IMR-90 (cell line): ENCODE measurements around the gene TJP1. TPM values are rescaled to one million over a fixed set of nuclear protein-coding genes. Genes with fewer than 3 reads are reported as not detected.

Experiments
- ATAC-seq: fragments of 200-7000 bp; cut with Tn5 transposase; 2 replicates; pipeline ENCODE4 v1.9.1; 2020; ENCODE audit warnings: low read depth, mild to moderate bottlenecking, moderate library complexity
- BruUV-seq: library from RNA; stranded (reverse); fragments of 400-500 nt; replicated peaks from 2 replicates; lab custom pipeline; 2021; lab: Mats Ljungman, UMichigan
- CTCF ChIA-PET: fragments of 300-600 bp; formaldehyde crosslinking; extraction: SDS; loops from one replicate; lab custom pipeline; 2021; ENCODE audit warnings: antibody characterized with exemption; lab: Yijun Ruan, JAX
- POLR2A ChIA-PET: fragments of 300-600 bp; sonication (Branson Sonifier 250); formaldehyde crosslinking; loops from one replicate; lab custom pipeline; 2022; ENCODE audit warnings: antibody characterized with exemption; ENCODE audit not compliant: unreplicated experiment; lab: Charles Lee
- DNase-seq: peaks from one replicate; pipeline ENCODE4 v3.0.0; 2013
- H2AFZ ChIP-seq: replicated peaks from 2 replicates; pipeline ENCODE3; 2013; ENCODE audit warnings: low read length, mild to moderate bottlenecking; ENCODE audit not compliant: poor library complexity
- H2AK5ac ChIP-seq: 2 replicates; pipeline ENCODE4 v1.6.1; 2013; ENCODE audit warnings: low read depth, low read length, inconsistent platforms
- H2AK9ac ChIP-seq: replicated peaks from 2 replicates; pipeline ENCODE3; 2013; ENCODE audit warnings: mild to moderate bottlenecking, low read depth, low read length, moderate library complexity; ENCODE audit not compliant: poor library complexity
- H2BK120ac ChIP-seq: 2 replicates; pipeline ENCODE4 v1.6.1; 2013; ENCODE audit warnings: low read depth, low read length, inconsistent platforms
- H2BK15ac ChIP-seq: 3 replicates; pipeline ENCODE4 v1.6.1; 2013; ENCODE audit warnings: low read depth, low read length, inconsistent platforms
- H2BK20ac ChIP-seq: 2 replicates; pipeline ENCODE4 v1.6.1; 2013; ENCODE audit warnings: low read depth, mild to moderate bottlenecking, inconsistent platforms, low read length, moderate library complexity
- H2BK5ac ChIP-seq: 2 replicates; pipeline ENCODE4 v1.6.1; 2013; ENCODE audit warnings: mild to moderate bottlenecking, low read depth, low read length, inconsistent platforms; ENCODE audit not compliant: poor library complexity, severe bottlenecking
- H3K14ac ChIP-seq: replicated peaks from 2 replicates; pipeline ENCODE4 v1.6.1; 2013; ENCODE audit warnings: low read depth, low read length, inconsistent platforms
- H3K18ac ChIP-seq: 2 replicates; pipeline ENCODE4 v1.6.1; 2013; ENCODE audit warnings: low read depth, low read length, control low read depth
- H3K23ac ChIP-seq: 2 replicates; pipeline ENCODE4 v1.6.1; 2013; ENCODE audit warnings: low read depth, low read length, inconsistent platforms
- H3K27ac ChIP-seq: 2 replicates; pipeline ENCODE4 v1.5.1; 2013; ENCODE audit warnings: mild to moderate bottlenecking, control low read depth, low read length; ENCODE audit not compliant: insufficient read depth
- H3K27me3 ChIP-seq: 2 replicates; pipeline ENCODE4 v1.6.1; 2013; ENCODE audit warnings: low read length; ENCODE audit not compliant: control insufficient read depth, insufficient read depth
- H3K36me3 ChIP-seq: 2 replicates; pipeline ENCODE4 v1.6.1; 2013; ENCODE audit warnings: low read length, mixed read lengths; ENCODE audit not compliant: control insufficient read depth, insufficient read depth
- H3K4ac ChIP-seq: 2 replicates; pipeline ENCODE4 v1.6.1; 2013; ENCODE audit warnings: low read depth, low read length, inconsistent platforms
- H3K4me1 ChIP-seq: 2 replicates; pipeline ENCODE4 v1.6.1; 2013; ENCODE audit warnings: low read length, mixed read lengths; ENCODE audit not compliant: control insufficient read depth, insufficient read depth
- H3K4me2 ChIP-seq: 2 replicates; pipeline ENCODE4 v1.6.1; 2013; ENCODE audit warnings: low read depth, mild to moderate bottlenecking, control low read depth, low read length, moderate library complexity
- H3K4me3 ChIP-seq: 2 replicates; pipeline ENCODE4 v1.5.1; 2013; ENCODE audit warnings: low read depth, mild to moderate bottlenecking, control low read depth, low read length, moderate library complexity; ENCODE audit not compliant: insufficient read depth
- H3K56ac ChIP-seq: 2 replicates; pipeline ENCODE4 v1.6.1; 2013; ENCODE audit warnings: low read length, inconsistent platforms; ENCODE audit not compliant: insufficient read depth; ENCODE audit errors: extremely low read depth
- H3K79me1 ChIP-seq, 2 experiments: 2 replicates each; pipeline ENCODE4 v1.6.1; 2013; ENCODE audit warnings: low read length in 2 of 2, inconsistent platforms in 1 of 2, low read depth in 1 of 2
- H3K9ac ChIP-seq: 2 replicates; pipeline ENCODE4 v1.6.1; 2013; ENCODE audit warnings: low read depth, low read length, control low read depth
- H3K9me1 ChIP-seq: 2 replicates; pipeline ENCODE4 v1.6.1; 2013; ENCODE audit warnings: low read length, inconsistent platforms; ENCODE audit not compliant: insufficient read depth
- H3K9me3 ChIP-seq: 2 replicates; pipeline ENCODE4 v1.6.1; 2013; ENCODE audit warnings: low read length; ENCODE audit not compliant: control insufficient read depth, insufficient read depth
- H4K20me1 ChIP-seq: 2 replicates; pipeline ENCODE4 v1.6.1; 2013; ENCODE audit warnings: low read length, inconsistent platforms; ENCODE audit not compliant: insufficient read depth
- H4K5ac ChIP-seq: 2 replicates; pipeline ENCODE4 v1.6.1; 2013; ENCODE audit warnings: mild to moderate bottlenecking, low read depth, low read length, control low read depth
- H4K8ac ChIP-seq, 2 experiments: 2 replicates each; pipeline ENCODE4 v1.6.1; 2013; ENCODE audit warnings: low read depth in 2 of 2, low read length in 2 of 2, control low read depth in 1 of 2, inconsistent platforms in 1 of 2
- H4K91ac ChIP-seq: 2 replicates; pipeline ENCODE4 v1.6.1; 2013; ENCODE audit warnings: low read depth, low read length, inconsistent platforms; ENCODE audit not compliant: insufficient read depth
- BHLHE40 ChIP-seq: fragments of 150-350 bp; IDR thresholded peaks from 2 replicates; pipeline ENCODE4 v1.6.1; 2016; ENCODE audit warnings: mild to moderate bottlenecking, low read depth, low read length
- CEBPB ChIP-seq: IDR thresholded peaks from 2 replicates; pipeline ENCODE4 v1.6.1; 2012; ENCODE audit warnings: low read depth, low read length, improper control_type of control experiment
- CHD1 ChIP-seq: IDR thresholded peaks from 2 replicates; pipeline ENCODE4 v1.6.1; 2012; ENCODE audit warnings: low read depth, low read length, improper control_type of control experiment
- FOS ChIP-seq: fragments of 150-350 bp; IDR thresholded peaks from 2 replicates; pipeline ENCODE4 v1.6.1; 2016; ENCODE audit warnings: low read depth, low read length
- MAFK ChIP-seq: IDR thresholded peaks from 2 replicates; pipeline ENCODE4 v1.6.1; 2012; ENCODE audit warnings: low read depth, low read length, improper control_type of control experiment
- MAZ ChIP-seq: IDR thresholded peaks from 2 replicates; pipeline ENCODE4 v1.6.1; 2012; ENCODE audit warnings: low read depth, mild to moderate bottlenecking, low read length, improper control_type of control experiment, moderate library complexity, borderline replicate concordance
- MXI1 ChIP-seq: IDR thresholded peaks from 2 replicates; pipeline ENCODE4 v1.6.1; 2012; ENCODE audit warnings: low read depth, mild to moderate bottlenecking, low read length, moderate library complexity, borderline replicate concordance
- NFE2L2 ChIP-seq: fragments of 150-350 bp; IDR thresholded peaks from 2 replicates; pipeline ENCODE4 v1.6.1; 2016; ENCODE audit warnings: low read depth, mild to moderate bottlenecking, low read length
- POLR2A ChIP-seq: IDR thresholded peaks from 2 replicates; pipeline ENCODE4 v1.6.1; 2012; ENCODE audit warnings: mild to moderate bottlenecking, low read depth, low read length
- RAD21 ChIP-seq: IDR thresholded peaks from 2 replicates; pipeline ENCODE4 v1.6.1; 2012; ENCODE audit warnings: low read length, improper control_type of control experiment
- RCOR1 ChIP-seq: IDR thresholded peaks from 2 replicates; pipeline ENCODE4 v1.6.1; 2012; ENCODE audit warnings: mild to moderate bottlenecking, low read length, improper control_type of control experiment; ENCODE audit not compliant: insufficient replicate concordance
- RFX5 ChIP-seq: IDR thresholded peaks from 2 replicates; pipeline ENCODE4 v1.8.0; 2012; ENCODE audit warnings: low read depth, mild to moderate bottlenecking, low read length, moderate library complexity
- SMC3 ChIP-seq: fragments of 150-350 bp; IDR thresholded peaks from 2 replicates; pipeline ENCODE4 v1.6.1; 2016; ENCODE audit warnings: low read depth, mild to moderate bottlenecking, antibody characterized with exemption, low read length, moderate library complexity
- WGBS, 2 experiments: methylation state at CpG; one replicate each; pipeline versions ENCODE4 v1.1.5 to v1.1.7; 2013; ENCODE audit warnings: missing lambda C conversion rate in 2 of 2; ENCODE audit not compliant: insufficient read length in 1 of 2; ENCODE audit errors: extremely low coverage in 2 of 2; 5-methylcytosine and 5-hydroxymethylcytosine counted together
- dilution Hi-C: fragments of 300-500 bp; cut with HindIII; formaldehyde crosslinking; loops from one replicate; pipeline ENCODE4 v1.14.3; 2018; ENCODE audit warnings: low sequenced_read_pairs; ENCODE audit not compliant: unreplicated experiment
- in situ Hi-C: fragments of 300-500 bp; cut with MboI; formaldehyde crosslinking; loops from 3 replicates; pipeline ENCODE4 v1.14.3; 2019; ENCODE audit warnings: low sequenced_read_pairs, inconsistent platforms, mixed read lengths
- intact Hi-C: fragments of 100-400 bp; cut with micrococcal nuclease; formaldehyde crosslinking; loops from 2 replicates; pipeline ENCODE4 v1.10.0; 2022
- polyA plus RNA-seq, 3 experiments: library from polyadenylated mRNA; depleted of rRNA; stranded (reverse); fragments of >200 nt; gene quantifications; 2 replicates each; pipeline ENCODE4 v1.2.3, GENCODE V29; 2012; ENCODE audit warnings: low replicate concordance in 1 of 3
- total RNA-seq: library from RNA; depleted of rRNA; stranded (reverse); fragments of >200 nt; gene quantifications from 2 replicates; pipeline ENCODE4 v1.2.3, GENCODE V29; 2012
- TF ChIP-seq, protein P1 (sequence below): conservative IDR thresholded peaks from 2 replicates; pipeline ENCODE4 v1.5.1; 2012; ENCODE audit warnings: mild to moderate bottlenecking, low read depth, low read length, improper control_type of control experiment
- TF ChIP-seq, protein P2 (sequence below): fragments of 150-350 bp; IDR thresholded peaks from 2 replicates; pipeline ENCODE4 v1.6.1; 2016; ENCODE audit warnings: low read depth, mild to moderate bottlenecking, low read length, moderate library complexity, borderline replicate concordance
- TF ChIP-seq, protein P3 (sequence below): fragments of 150-350 bp; IDR thresholded peaks from 2 replicates; pipeline ENCODE4 v1.6.1; 2017; ENCODE audit warnings: mild to moderate bottlenecking, antibody characterized with exemption, low read length, low read depth

Gene TJP1
- total and polyA plus RNA-seq, 2 of the 4 experiments (the other 2 are of a cell fraction): 42.2 to 43.4 TPM

DNA sequence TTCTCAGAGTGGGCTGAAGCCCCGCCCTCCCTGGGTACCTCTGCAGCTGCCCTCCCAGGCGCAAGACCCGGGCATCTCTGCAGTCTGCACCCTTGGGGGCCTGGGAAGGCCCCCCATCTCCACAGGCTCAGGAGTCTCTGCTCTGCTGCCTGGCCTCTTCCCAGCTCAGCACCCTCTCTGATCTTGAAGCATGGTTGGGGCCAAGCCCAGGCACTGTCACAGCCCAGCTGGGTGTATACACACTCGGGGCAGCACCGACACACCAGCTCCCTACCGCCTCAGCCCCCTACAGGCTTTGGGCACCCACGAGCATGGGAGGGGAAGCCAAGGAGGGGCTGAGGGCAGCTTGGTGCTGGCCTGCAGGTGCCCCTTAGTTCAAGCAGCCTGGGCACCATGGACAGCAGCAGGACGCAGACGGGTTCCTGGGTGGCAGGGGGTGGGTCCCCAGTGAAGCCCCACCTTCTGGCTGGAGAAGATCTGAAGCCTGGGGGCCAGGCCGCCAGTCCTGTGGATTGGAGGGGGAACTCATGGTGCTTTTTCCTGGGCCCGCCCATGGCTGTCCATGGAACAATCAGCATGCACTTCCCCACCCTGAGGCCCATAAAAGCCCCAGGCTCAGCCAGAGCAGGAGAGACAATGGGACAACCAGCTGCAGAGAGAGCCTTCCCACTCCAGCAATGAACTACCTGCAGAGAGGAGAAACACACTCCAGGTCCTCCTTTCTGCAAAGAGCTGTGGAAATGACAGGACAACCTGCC lies 170.6 kb downstream of the TJP1 start:
- no peak overlapping the region for H2AK9ac ChIP-seq
- 80% methylated on average over 3 of the region's 11 CpGs; no CpG with 5 or more reads in 1 of the 2 experiments for WGBS, 2 experiments
- no peak overlapping the region for H3K23ac ChIP-seq
- H4K20me1 ChIP-seq: no peaks in the 10 kb centered on the region
- DNase-seq: no peak
- no peak overlapping the region for H2AFZ ChIP-seq
- H3K18ac ChIP-seq: no peak overlapping the region
- H2BK120ac ChIP-seq: no peak overlapping the region
- BruUV-seq: no TSS peak
- no peaks in the 10 kb centered on the region; the same call in 1 of the 2 replicates for H3K27me3 ChIP-seq
- no peak overlapping the region for H2BK15ac ChIP-seq
- dilution Hi-C loops: no loop called here
- no peak overlapping the region for H2BK20ac ChIP-seq
- no peak overlapping the region for H4K5ac ChIP-seq
- H3K4ac ChIP-seq: no peak overlapping the region
- H3K9me3 ChIP-seq: no peaks in the 10 kb centered on the region
- H3K4me2 ChIP-seq: no peak overlapping the region
- TF ChIP-seq CHD1 (no peak), POLR2A (no peak), RAD21 (no peak), NFE2L2 (no peak), MAZ (no peak), FOS (no peak), MAFK (no peak), RCOR1 (no peak), BHLHE40 (no peak), MXI1 (no peak), RFX5 (no peak), CEBPB (no peak), SMC3 (no peak)
- TF ChIP-seq, protein P1, sequence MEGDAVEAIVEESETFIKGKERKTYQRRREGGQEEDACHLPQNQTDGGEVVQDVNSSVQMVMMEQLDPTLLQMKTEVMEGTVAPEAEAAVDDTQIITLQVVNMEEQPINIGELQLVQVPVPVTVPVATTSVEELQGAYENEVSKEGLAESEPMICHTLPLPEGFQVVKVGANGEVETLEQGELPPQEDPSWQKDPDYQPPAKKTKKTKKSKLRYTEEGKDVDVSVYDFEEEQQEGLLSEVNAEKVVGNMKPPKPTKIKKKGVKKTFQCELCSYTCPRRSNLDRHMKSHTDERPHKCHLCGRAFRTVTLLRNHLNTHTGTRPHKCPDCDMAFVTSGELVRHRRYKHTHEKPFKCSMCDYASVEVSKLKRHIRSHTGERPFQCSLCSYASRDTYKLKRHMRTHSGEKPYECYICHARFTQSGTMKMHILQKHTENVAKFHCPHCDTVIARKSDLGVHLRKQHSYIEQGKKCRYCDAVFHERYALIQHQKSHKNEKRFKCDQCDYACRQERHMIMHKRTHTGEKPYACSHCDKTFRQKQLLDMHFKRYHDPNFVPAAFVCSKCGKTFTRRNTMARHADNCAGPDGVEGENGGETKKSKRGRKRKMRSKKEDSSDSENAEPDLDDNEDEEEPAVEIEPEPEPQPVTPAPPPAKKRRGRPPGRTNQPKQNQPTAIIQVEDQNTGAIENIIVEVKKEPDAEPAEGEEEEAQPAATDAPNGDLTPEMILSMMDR: no peak
- TF ChIP-seq, protein P2, sequence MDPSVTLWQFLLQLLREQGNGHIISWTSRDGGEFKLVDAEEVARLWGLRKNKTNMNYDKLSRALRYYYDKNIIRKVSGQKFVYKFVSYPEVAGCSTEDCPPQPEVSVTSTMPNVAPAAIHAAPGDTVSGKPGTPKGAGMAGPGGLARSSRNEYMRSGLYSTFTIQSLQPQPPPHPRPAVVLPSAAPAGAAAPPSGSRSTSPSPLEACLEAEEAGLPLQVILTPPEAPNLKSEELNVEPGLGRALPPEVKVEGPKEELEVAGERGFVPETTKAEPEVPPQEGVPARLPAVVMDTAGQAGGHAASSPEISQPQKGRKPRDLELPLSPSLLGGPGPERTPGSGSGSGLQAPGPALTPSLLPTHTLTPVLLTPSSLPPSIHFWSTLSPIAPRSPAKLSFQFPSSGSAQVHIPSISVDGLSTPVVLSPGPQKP: no peak
- TF ChIP-seq, protein P3, sequence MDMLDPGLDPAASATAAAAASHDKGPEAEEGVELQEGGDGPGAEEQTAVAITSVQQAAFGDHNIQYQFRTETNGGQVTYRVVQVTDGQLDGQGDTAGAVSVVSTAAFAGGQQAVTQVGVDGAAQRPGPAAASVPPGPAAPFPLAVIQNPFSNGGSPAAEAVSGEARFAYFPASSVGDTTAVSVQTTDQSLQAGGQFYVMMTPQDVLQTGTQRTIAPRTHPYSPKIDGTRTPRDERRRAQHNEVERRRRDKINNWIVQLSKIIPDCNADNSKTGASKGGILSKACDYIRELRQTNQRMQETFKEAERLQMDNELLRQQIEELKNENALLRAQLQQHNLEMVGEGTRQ: no peak
- ATAC-seq: no peak
- no peak overlapping the region for H3K27ac ChIP-seq
- no peak overlapping the region for H3K9ac ChIP-seq
- H3K14ac ChIP-seq: no peak overlapping the region
- H3K36me3 ChIP-seq: no peaks in the 10 kb centered on the region
- no peak overlapping the region for H3K56ac ChIP-seq
- H2AK5ac ChIP-seq: no peak overlapping the region
- intact Hi-C loops: no loop called here
- H4K91ac ChIP-seq: no peak overlapping the region
- no peaks in the 10 kb centered on the region for H3K4me1 ChIP-seq
- CTCF ChIA-PET: no interaction called here
- POLR2A ChIA-PET: no interaction called here
- no peak overlapping the region for H4K8ac ChIP-seq
- no peaks in the 10 kb centered on the region for H3K79me1 ChIP-seq
- in situ Hi-C loops: loop anchor here (25.0 kb wide), 1 partner anchor 411 kb away; no protein-coding TSS in a partner anchor
- no peaks in the 10 kb centered on the region for H3K9me1 ChIP-seq
- no peak overlapping the region for H3K4me3 ChIP-seq
- H2BK5ac ChIP-seq: no peak overlapping the region
